Fibroblast of pulmonary artery (primary cell): ENCODE results near the gene SH3YL1.
"Not testable (repeated sequence)": the region's sequence is repeated elsewhere in the genome, so short reads cannot be mapped to it uniquely, and the experiment has no call there.

Experiments used
- DNase-seq: peaks from one replicate; pipeline ENCODE4 v3.0.0-alpha.2; 2010; ENCODE audit warnings: low read depth
- H3K4me3 ChIP-seq: replicated peaks from 2 replicates; pipeline ENCODE4 v1.5.1; 2011; ENCODE audit warnings: low read depth, mild to moderate bottlenecking, control low read depth, low read length, moderate library complexity
- CTCF ChIP-seq: IDR thresholded peaks from 2 replicates; pipeline ENCODE4 v1.5.1; 2011; ENCODE audit warnings: mild to moderate bottlenecking, control low read depth, low read length, inconsistent platforms; ENCODE audit errors: missing control alignments

Gene SH3YL1

GRCh38 chr2:175880-176820 lies 87.7 kb downstream of the SH3YL1 start:
- TF ChIP-seq CTCF = no peak
- H3K4me3 ChIP-seq = no peak overlapping the region
- DNase-seq = no peak

- DNase-seq = no peak
- no peak for TF ChIP-seq CTCF
- H3K4me3 ChIP-seq = no peak overlapping the region
These were observed 88.6 kb downstream of the SH3YL1 start for GRCh38 chr2:175161-175786.

DNA sequence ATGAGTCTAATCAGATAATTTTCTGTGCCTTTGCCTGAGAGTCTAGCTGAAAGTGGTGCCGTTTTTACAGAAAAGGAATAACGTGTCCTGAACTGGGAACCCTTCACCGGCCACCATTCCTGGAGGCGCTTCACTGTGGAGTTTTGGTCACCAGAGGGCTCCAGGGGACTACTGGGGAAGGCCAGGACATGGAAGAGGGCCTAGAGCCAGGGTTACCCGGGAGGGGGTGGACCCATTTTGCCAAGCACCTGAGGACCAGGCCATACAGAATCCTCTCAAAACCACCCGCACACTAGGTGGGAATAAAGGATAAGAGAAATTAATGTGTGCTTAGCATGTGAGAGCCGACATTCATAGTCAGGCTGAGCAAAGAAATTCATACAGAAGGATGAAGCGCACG lies 91.7 kb downstream of the SH3YL1 start:
- not testable (repeated sequence) for DNase-seq, H3K4me3 ChIP-seq

DNA sequence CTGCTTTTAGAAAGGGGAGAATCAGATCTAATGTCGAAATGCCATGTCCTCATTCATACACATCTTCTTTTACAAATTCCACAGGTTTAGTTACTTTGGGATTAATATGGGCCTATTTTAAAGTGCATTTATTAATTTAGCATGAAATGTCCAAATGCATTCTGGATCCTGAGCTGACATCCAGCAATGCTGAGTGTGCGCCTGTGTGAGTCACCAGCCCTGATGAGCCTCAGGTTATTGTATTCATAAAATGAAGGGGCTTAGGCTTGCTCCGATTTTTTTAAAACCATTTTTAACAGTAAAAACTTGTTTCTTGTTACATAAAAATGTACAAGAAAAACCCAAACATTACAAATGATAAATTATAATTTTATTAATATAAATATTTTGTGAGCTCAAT lies 94.1 kb downstream of the SH3YL1 start:
- no peak for TF ChIP-seq CTCF

More for the DNA sequence above, 94.1 kb downstream of the SH3YL1 start:
- no peak overlapping the region for H3K4me3 ChIP-seq
- DNase-seq = no peak
